Stimulated activated naive CD4-positive, alpha-beta T cell (primary cell): ENCODE results near the gene TMEM234.

Experiments
- DNase-seq, 6 experiments: peaks; one replicate each; lab custom pipeline; 2025; lab: John Stamatoyannopoulos, UW

Gene TMEM234

DNA sequence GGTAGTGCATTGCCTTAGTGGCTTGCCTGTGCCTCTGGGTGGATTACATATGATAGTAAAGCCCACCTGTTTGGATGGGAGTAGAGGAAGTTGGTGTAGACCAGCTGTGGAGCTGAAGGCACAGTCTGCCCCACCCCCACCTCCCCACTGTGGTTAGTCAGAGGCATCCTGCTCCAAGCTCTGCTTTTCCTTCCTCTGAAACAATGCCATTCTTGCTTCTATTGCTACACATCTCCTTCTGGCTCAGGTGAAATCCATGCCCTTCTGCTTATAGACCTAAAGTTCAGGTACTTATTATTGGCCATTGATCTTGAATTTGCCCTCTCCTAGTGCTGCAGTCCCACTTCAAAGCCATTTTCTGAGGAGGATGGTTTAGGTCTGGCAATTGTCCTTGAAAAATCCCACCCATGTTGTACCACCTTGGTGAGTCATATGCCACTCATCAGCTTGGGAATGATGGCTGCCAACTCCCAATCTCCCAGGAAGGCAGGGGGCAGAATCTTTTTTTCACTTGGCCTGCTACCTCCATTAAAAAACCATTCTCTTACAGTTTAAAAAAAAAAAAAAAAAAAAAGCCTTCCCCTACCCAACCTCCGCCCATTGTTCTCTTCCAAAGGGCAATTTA lies 49.4 kb downstream of the TMEM234 start:
- DNase-seq: no peak

DNA sequence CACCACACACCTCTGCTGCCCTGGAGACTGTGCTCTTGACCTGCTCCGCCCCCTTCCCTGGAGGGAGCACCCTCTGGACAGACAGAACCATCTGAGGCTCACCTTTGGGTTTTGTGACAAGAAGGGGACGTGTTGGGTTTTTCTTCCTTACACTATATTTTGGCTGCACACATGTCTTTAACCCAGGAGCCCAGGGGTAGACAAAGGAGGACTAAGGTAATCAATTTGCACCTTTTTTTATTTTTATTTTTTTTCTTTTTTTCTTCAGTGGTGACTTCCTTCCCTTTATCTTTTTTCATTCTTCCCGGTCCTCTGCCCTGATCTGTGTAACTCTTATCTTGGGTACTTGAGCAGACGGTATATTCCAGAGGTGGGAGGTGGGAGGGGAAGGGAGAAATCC lies 51.2 kb downstream of the TMEM234 start:
- no peak for DNase-seq
